ENCODE measurements around the gene CACNA1G. TPM values are rescaled to one million over a fixed set of nuclear protein-coding genes. Genes with fewer than 3 reads are reported as not detected.
A peak's percentile ranks its signal among the peaks of the same experiment; 100 is the strongest.

CACNA1G gene
- total RNA-seq, 1 experiment from 2014 or later = 0.07 TPM

DNA sequence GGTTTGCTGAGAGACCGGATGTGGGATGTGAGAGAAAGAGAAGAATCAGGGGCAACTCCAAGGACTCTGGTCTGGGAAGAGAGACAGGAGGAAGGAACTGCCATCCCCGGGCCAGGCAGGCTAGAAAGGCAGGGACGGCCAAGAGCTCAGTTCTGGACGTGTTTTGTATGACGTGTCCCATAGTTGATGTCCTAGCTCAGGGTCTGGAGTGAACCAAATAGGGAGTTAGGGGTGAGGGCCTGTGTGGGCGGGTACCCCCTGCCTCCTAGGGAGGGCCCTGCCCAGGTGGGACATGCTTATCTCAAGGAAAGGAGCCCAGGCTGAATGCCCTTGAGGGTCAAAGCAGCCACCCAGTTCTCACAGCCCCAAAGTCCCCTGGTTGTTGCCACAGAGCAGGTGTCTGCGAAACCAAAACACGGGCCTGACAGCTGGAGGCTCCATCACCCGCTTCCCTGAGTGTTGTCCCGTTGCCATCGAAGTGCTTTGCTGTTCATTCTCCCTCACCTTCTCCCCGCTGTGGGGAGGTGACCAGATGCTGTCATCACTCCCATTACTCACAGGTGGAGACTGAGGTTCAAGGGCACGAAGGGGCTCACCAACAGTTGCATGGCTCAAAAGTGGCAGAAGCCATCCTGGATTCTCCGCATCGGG is 81.7 kb downstream of the CACNA1G start:
- DNase-seq (ENCODE audit: extremely low read depth, low read depth) = no peak

DNA sequence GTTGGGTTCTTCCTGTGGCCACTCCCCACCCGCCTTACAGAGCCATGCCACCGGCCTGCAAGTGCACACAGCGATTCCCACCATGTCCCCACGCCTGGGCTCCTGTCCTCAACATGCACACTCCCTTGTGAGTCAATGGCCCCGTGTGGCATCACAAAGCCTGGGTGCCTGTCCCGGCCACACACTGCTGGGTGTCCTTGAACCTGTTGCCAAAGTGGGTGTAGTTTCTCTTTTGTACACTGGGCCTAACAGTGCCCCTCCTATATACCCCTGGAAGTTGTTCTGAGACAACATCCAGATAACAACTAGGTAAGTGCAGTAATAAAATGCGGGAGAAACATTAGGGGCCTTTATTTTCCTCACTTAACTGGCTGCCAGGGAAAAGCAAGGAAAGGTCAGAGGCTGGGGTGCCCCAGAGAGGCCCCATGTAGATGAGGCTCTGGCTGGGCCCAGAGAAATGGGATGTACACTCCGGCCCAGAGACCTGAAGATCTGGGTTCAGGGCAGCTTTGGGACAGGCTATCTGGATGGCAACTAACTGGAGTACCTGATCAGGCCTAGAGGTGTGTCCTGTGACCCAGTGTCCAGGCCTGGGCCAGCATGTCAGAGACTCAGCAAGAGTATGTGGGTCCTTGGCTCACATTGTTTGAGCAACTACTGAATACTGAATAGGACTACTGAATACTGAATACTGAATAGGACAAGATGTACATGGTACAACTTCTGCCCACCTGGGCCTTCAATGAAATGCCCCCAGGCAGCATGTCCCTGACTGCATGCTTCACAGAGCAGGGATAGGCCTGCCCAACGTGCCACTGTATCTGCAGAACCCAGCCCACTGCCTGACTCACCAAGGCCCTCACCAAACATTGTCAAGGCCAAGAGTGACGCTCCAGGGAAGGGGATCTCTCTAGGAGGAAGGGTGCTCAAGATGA is 82.5 kb downstream of the CACNA1G start:
- DNase-seq (ENCODE audit: extremely low read depth, low read depth) = no peak

DNA sequence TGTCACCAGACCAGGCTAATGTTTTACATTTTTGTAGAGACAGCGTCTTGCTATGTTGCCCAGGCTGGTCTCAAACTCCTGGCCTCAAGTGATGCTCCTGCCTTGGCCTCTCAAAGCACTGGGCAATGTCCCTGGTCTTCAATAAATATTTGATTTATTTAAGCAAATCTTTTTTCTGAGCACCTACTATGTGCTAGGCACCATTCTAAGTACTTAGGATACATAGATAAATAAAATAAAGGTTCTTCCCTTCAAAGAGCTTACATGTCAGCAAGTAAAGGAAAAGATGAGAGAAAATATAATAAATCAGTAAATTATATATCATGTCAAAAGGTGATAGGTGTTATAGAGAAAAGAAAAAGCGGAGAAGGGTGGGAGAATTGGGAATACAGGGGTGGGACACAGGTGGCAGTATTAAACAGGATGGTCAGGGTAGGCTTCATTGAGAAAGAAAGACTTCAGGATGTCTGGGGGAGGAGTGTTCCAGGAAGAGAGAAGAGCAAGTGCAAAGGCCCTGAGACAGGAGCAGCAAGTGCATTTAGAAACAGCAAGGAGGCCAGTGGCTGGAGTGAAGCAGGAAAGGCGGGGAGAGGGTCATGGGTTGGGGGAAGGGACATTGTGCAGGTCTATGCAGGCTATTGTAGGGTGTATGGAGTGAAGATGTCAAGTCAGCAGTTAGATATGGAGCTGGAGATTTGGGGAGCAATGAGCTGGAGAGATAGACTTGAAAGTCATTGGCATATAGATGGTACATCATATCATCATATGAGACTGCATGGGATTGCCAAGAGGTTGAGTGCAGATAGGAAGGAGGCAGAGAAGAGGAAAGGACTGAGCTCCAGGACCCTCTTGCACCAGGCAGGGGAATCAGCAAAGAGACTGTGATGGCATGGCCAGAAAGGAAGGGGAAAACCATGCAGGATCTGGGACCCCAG is 85.5 kb downstream of the CACNA1G start:
- DNase-seq (ENCODE audit: extremely low read depth, low read depth) = no peak

DNA sequence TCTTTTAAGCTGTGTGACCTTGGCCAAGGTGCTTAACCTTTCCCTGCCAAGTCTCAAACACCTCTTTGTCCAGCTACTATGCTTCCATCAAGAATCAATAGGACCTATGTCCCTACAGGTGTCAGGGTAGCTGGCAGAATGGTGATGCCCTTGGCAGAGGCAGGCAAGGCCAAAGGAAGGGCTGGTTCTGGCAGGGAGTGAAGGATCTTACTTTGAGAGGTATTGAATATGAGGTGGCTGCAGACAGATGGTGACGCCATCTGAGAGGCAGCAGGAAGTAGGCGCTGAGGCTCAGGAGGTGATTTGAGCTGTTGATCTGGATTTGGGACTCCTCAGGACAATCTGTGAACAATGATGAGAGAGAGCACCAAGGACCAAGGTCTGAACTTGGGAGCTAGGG is 86.7 kb downstream of the CACNA1G start:
- DNase-seq (ENCODE audit: extremely low read depth, low read depth) = no peak

DNA sequence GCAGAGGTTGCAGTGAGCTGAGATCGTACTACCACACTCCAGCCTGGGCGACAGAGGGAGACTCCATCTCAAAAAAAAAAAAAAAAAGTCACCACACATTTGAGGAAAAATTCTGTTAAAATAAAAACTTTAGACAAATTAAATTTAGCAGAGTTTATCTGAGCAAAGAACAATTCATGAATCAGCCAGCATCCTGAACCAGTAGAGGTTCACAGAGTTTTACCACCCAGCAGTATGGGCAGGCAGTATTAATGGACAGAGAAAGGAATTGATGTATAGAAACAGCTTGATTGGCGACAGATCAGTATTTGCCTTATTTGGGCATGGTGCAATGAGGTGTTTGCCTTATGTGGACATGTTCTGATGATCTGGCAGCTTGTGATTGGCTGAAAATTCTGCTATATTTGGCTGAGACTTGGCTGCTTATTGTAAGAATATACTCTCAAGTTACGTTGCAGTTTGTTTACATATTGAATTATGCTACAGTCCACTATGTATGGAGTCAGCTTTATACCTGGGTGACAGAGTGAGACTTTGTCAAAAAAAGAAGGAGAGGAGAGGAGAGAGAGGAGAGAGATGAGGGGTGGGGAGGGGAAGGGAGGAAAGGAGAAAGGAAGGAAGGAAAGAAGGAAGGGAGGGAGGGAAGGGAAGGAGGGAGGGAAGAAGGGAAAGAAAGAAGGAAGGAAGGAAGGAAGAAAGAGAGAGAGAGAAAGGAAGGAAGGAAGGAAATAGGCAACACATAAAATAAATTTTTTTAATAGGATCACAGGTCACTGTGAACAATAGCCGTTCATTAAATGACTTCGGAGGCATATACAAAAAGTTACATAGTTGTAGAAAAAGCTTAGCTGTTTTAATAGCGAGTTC is 88.8 kb downstream of the CACNA1G start:
- no peak for DNase-seq (ENCODE audit: extremely low read depth, low read depth)

DNA sequence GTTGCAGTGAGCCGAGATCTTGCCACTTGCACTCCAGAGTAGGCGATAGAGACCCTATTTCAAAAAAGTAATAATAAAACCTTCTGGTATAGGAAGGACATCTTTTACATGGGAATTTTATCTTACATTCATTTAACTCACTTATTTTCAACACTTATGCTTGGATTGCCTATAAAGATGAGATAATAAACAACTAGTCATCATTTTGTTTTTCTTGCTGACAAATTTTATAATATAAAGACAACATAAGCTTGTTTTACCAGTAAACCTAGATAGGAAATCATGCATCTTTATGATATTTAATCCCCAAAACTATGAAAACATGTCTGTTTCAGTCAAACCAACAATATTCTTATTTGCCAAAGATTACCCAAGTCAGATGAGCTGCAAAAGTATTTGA is 91.1 kb downstream of the CACNA1G start:
- DNase-seq (ENCODE audit: extremely low read depth, low read depth) = no peak

DNA sequence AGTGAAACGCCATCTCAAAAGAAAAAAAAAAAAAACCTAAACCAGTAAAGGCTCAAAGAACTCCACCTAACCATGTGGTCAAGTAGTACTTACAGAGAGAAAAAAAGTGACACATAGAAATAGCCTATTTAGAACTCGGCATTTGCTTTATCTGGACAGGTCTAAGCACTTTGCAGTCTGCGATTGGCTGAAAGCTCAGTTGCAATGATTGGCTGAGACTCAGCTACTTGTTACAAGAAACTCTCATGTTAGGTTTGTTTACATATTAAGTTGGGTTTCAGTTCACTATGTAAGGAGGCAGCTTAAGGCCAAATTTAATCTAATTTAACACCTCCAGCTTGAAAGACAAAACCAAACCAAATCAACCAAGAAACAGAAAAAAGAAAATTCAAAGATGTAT is 93.2 kb downstream of the CACNA1G start:
- DNase-seq (ENCODE audit: extremely low read depth, low read depth) = no peak

DNA sequence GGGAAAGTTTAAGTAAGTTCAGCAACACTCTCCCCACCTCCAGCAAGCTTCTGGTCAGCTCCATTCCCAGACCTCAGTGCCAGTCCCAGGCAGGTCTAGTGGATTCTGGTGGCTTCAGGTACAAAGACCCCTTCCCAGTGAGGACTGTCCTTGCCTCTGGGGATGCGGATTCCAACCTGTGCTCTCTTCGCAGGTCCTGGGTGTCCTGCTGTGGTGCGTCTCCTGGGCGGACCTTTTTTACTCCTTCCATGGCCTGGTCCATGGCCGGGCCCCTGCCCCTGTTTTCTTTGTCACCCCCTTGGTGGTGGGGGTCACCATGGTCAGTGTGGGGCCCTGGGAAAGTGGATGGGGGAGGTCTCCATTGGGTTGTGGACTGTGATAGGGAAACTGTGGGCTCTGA is 96.0 kb downstream of the CACNA1G start:
- no peak for DNase-seq (ENCODE audit: extremely low read depth, low read depth)

DNA sequence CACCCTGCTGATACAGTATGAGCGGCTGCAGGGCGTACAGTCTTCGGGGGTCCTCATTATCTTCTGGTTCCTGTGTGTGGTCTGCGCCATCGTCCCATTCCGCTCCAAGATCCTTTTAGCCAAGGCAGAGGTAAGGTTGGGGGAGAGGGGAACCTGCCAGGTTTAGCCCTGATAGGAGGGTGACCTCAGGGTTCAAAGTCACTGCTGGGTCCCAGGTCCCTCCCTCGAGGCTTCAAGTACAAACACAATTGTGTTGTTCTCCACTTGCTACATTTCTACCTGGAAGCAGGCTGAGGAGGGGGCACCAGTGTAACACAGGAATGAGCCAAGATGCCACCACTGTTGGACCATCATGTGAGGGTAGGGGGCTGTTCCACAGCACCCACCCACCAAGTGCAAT is 96.5 kb downstream of the CACNA1G start:
- no peak for DNase-seq (ENCODE audit: extremely low read depth, low read depth)

DNA sequence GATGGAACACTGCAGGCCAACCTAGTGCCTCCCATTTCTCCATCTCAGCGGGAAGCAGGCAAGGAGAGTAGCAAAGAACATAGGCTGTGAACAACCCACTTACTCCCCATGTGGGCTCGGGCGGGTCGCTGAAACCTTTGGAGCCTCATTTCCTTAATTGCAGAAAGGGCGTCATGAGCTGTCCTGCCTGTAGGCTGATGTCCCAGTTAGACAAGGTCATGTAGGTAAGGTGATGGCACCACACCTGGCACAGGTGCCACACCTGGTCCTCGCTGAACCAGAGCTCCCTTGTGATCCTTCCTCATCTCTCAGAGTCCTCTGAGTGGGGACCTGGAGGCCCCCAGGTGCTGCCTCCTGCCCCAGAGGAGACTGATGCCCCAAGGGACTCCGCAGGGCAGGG is 97.1 kb downstream of the CACNA1G start:
- DNase-seq (ENCODE audit: extremely low read depth, low read depth) = no peak

DNA sequence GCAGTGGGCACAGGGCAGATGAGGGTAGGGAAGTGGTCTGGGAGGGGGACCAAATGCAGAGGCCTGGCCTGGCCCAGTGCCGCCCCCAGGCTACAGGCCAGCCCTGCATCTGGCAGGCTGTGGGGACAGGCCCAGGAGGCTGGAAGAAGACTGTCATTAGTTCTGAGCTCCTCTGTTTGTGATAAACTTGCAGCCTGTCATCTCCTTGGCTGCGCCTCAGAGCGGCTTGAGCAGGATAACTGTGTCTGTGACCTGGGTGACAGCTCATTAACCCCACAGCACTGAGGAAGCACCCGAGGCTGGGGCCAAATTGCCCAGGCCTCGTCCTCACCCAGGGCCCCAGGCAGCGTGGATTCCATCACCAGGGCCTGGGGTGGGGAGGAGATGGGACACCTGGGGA is 98.1 kb downstream of the CACNA1G start:
- DNase-seq (ENCODE audit: extremely low read depth, low read depth) = no peak

DNA sequence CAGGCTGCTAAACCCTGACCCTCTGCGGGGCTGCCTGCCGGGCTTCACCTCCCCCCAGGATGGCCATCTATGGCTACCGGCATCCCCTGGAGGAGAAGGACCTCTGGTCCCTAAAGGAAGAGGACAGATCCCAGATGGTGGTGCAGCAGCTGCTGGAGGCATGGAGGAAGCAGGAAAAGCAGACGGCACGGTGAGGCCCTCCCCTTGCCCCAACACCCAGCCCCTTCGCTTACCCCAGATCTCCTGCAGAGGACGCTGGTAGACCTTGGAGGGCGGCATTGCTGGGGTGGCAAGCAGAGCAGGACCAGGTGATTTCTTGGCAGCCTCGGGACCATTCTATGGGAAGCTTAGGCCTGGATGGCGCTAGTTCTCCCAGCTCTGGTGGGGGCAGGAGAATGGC is 98.7 kb downstream of the CACNA1G start:
- no peak for DNase-seq (ENCODE audit: extremely low read depth, low read depth)

DNA sequence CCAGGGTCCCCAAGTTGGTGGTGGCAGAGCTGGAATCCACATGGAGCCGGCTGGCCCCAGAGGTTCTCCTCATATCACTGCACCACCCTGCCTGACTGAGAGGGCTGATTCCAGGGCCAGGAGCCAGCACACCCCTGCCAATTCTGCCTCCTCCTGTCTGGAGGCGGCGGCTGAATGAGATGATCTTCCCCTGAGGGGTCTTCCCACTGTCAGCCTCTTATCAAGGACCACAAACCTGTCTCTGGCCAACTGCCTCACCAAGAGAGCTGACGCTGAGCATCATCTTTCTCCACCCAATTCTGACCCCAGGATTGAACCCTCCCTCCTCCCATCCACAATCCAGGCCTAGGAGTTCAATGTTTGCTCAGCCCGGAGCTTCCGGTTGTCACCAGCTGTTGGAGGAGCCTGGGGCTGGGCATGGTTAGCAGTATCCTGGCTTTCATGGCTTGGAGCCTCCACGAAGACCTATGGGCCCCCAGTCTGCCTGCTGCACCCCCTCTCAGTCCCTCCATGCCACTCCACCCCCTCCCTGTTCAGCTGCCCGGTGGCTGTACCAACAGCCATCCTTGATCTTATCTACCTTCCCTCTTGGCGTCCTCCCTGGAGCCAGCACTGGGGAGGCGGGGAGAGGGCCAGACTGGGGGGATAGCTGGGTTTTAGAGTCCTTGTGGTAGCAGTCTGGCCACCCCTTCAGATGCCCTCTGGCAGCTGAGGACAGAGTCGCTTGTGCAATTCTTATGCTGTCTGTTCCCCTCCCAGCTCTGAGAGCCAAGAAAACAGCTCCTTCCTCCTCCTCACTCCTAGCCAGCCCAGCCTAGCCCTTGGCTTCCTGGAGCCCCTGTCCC is 99.7 kb downstream of the CACNA1G start:
- no peak for DNase-seq (ENCODE audit: extremely low read depth, low read depth)

DNA sequence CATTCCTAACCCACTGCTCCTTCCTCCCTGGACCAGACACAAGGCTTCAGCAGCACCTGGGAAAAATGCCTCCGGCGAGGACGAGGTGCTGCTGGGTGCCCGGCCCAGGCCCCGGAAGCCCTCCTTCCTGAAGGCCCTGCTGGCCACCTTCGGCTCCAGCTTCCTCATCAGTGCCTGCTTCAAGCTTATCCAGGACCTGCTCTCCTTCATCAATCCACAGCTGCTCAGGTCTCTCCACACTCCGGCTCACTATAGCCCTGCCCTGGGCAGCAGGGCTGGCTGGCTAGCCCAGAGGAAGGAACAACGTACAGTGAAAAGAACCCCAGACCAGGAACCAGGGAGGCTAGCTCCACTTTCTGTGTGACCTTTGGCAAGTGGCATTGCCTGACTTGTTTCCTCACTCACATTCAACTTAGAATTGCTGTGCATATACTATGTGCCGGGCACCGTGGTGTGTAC is 100.4 kb downstream of the CACNA1G start:
- no peak for DNase-seq (ENCODE audit: extremely low read depth, low read depth)

DNA sequence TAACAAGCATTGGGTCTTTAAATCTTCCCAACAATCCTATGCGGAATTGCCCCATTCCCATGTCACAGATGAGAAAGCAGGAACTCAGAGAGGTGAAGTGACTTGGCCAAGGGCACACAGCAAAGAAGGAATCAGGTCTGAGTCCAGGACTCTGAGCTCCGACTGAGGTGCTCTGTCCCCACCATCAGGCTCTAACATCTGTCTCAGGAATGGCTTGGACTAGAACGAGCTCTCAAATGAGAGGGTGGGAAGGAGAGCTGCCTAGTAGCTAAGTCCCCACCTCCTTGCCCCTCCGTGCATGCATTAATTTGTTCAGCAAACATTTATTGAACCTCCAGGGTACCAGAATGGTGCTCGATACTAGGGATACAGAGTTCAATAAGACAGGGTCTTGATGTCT is 100.8 kb downstream of the CACNA1G start:
- no peak for DNase-seq (ENCODE audit: extremely low read depth, low read depth)

DNA sequence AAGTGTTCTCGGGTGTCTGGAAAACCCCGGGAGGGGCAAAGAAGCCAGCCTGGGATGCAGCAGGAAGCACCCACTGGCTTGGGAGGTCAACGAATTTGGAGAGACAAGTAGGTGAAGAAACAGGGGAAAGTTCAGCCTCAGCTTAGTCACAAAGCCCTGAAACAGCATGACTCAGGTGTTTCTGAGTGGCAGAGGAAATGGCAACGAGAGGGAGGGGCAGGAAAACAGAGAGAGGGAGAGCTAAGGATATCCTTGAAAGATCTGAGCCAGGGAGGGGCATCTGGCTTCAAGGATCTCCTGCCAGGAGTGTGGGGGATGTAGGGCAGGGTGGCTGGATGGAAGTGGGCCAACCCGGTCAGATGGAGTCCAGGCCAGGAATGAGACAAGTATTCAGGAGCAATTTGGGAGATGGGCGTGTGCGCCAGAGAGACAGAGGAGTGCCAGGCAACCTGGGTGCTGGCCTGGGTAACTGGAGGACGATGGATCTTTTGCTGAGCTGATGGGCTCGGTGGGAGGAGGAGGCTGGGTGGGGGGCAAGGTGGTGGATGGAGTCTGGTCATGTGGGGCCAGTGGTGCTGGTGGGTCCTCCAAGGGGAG is 101.4 kb downstream of the CACNA1G start:
- DNase-seq (ENCODE audit: extremely low read depth, low read depth) = peak; percentile 99

DNA sequence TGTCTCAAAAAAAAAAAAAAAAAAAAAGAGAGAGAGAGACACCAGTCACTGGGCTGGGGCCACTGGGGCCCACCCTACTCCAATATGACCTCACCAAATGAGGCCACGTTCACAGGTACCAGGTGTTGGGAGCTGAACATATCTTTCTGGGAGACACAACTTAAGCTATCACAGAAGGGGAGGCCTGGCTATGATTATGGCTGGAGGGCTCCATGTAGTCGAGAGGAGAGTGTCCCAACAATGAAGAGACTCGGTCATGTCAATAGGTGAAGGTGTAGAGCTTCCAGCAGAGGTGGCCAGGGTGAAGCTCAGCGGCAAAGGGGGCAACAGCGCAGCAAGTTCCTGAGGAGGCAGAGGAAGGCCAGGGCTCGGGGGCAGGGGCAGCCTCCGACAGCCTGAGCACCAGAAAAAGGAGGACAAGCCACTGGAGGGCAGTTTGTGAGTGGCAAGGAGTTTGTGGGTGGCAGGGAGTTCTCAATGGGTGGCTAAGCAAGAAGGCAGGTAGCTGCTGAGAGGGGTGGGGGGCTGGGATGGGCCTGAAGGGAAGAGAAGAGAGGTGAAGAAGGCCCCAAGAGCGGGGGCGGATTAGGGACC is 102.2 kb downstream of the CACNA1G start:
- DNase-seq (ENCODE audit: extremely low read depth, low read depth) = no peak

DNA sequence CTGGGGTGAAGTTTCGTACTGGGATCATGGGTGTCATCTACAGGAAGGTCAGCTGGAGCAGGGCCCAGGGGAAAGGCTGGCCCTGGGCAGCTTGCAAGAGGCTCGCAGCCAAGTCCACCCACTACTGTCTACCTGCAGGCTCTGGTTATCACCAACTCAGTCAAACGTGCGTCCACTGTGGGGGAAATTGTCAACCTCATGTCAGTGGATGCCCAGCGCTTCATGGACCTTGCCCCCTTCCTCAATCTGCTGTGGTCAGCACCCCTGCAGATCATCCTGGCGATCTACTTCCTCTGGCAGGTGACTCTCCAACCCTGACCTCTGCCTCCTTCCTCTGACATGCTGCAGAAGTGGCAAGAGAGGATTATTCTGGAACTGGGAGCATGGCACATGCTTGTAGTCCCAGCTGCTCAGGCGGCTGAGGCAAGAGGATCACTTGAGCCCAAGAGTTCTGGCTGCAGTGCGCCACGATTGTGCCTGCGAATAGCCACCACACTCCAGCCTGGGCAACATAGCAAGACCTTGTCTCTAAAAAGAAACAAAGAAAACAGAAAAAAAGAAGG is 103.4 kb downstream of the CACNA1G start:
- DNase-seq (ENCODE audit: extremely low read depth, low read depth) = no peak

Measured in NCI-H460 (cell line).